LNCaP clone FGC (cell line): ENCODE measurements around the gene FMN1.

Source experiments
- DNase-seq: peaks from one replicate; pipeline ENCODE4 v3.0.0-alpha.2; 2011; ENCODE audit warnings: low read depth
- H3K4me3 ChIP-seq: 2 replicates; pipeline ENCODE4 v1.5.1; 2011; ENCODE audit warnings: mild to moderate bottlenecking, low read depth, low read length, control low read depth
- CTCF ChIP-seq: IDR thresholded peaks from 2 replicates; pipeline ENCODE4 v1.5.1; 2012; ENCODE audit warnings: mild to moderate bottlenecking; ENCODE audit not compliant: control insufficient read depth, insufficient read depth; ENCODE audit errors: extremely low read depth

FMN1 gene

GRCh38 chr15:32908872-32909271 lies 285.6 kb downstream of the FMN1 start:
- no peak for DNase-seq
- H3K4me3 ChIP-seq, result no peak overlapping the region
- TF ChIP-seq CTCF, result no peak

GRCh38 chr15:32908135-32908801 lies 286.2 kb downstream of the FMN1 start:
- no peak for DNase-seq
- H3K4me3 ChIP-seq, result no peak overlapping the region
- TF ChIP-seq CTCF, result no peak

- no peak for TF ChIP-seq CTCF
- no peak overlapping the region for H3K4me3 ChIP-seq
- no peak for DNase-seq
Observed at GRCh38 chr15:32905481-32905880, 289.0 kb downstream of the FMN1 start.

GRCh38 chr15:32904448-32904847 lies 290.1 kb downstream of the FMN1 start:
- TF ChIP-seq CTCF, result no peak
- no peak overlapping the region for H3K4me3 ChIP-seq
- no peak for DNase-seq

- DNase-seq, result no peak
- H3K4me3 ChIP-seq, result no peak overlapping the region
- TF ChIP-seq CTCF, result no peak
Observed at GRCh38 chr15:32903591-32904290, 290.8 kb downstream of the FMN1 start.

GRCh38 chr15:32901995-32902394 lies 292.5 kb downstream of the FMN1 start:
- no peak for TF ChIP-seq CTCF
- DNase-seq, result no peak
- H3K4me3 ChIP-seq, result no peak overlapping the region
